ENCODE measurements around the gene IMMP2L. TPM values are rescaled to one million over a fixed set of nuclear protein-coding genes. Genes with fewer than 3 reads are reported as not detected.
"Not testable (repeated sequence)": the region's sequence is repeated elsewhere in the genome, so short reads cannot be mapped to it uniquely, and the experiment has no call there.

Gene IMMP2L
- total RNA-seq, 1 donor from 2014 or later, result 16.7 TPM

- intact Hi-C loops (cut with DNase I), result no loop called here
- DNase-seq (ENCODE audit: low spot score), result no peak
These were observed 858.1 kb downstream of the IMMP2L start for GRCh38 chr7:110704225-110704624.

GRCh38 chr7:110698576-110698975, 863.7 kb downstream of the IMMP2L start:
- no peak for DNase-seq (ENCODE audit: low spot score)
- intact Hi-C loops (cut with DNase I), result no loop called here

DNA sequence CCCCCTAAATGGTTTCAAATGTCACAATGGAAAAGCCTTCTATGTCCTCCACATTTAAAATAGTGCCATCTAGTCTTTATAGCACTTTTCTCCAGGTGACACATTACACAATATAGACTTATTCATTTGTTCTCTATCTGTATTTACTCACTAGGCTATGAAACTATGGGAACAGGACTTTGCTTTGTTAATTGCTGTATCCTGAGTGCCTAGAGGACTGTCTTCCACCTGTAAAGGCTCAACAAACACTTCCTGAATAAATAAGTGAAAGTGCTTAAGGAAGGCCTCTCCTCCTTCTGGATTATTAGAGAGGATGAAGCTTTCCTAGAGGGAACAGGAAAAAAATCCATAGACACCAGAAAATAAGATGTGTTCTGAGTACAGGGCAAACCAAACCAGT, 868.9 kb downstream of the IMMP2L start:
- DNase-seq (ENCODE audit: low spot score), result no peak

DNA sequence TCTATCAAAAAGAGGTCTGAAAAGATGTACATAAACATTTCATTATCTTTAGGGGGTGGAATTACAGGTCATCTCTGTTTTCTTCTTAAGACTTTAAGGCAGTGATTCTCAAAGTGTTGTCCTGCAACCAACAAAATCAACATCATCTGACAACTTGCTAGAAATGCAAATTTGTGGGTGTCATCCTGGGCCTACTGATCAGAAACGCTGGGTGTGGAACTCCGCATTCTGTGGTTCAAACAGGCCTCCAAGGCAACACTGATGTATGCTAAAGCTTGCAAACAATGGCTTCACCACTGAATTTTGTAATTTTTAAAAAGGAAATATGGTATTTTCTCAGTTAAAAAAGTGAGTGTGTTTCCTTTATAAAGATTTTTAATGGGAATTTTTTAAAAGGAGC, 873.4 kb downstream of the IMMP2L start:
- no peak for DNase-seq (ENCODE audit: low spot score)
- intact Hi-C loops (cut with DNase I), result no loop called here

More for the DNA sequence above, 868.9 kb downstream of the IMMP2L start:
- intact Hi-C loops (cut with DNase I), result no loop called here

- DNase-seq (ENCODE audit: low spot score), result no peak
- intact Hi-C loops (cut with DNase I), result no loop called here
These were observed 876.4 kb downstream of the IMMP2L start for GRCh38 chr7:110685899-110686298.

GRCh38 chr7:110681941-110682340, 880.4 kb downstream of the IMMP2L start:
- intact Hi-C loops (cut with DNase I), result no loop called here

DNA sequence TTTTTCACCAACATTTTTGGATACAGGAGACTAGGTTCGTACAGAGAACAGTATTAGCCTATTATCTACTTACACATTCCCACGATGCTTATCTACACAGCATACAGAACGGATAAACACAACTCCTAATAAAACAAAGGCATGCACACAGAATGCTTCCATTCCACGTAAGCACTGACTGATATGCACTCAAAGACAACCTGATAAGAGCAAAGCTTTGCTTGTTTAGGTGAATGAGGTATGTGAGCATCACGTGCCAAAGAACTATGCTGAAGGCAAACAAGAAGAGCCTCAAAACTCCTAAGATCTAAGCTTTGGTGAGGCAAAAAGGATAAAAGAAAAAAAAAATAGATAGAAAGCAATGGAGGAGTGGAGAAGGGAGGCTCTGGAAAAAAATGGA, 884.9 kb downstream of the IMMP2L start:
- intact Hi-C loops (cut with DNase I), result no loop called here
- no peak for DNase-seq (ENCODE audit: low spot score)

More at GRCh38 chr7:110681941-110682340, 880.4 kb downstream of the IMMP2L start:
- no peak for DNase-seq (ENCODE audit: low spot score)

- intact Hi-C loops (cut with DNase I), result no loop called here
These were observed 885.5 kb downstream of the IMMP2L start for GRCh38 chr7:110676785-110677184.

GRCh38 chr7:110675383-110676103, 886.7 kb downstream of the IMMP2L start:
- DNase-seq (ENCODE audit: low spot score), result no peak
- intact Hi-C loops (cut with DNase I), result no loop called here

More at GRCh38 chr7:110676785-110677184, 885.5 kb downstream of the IMMP2L start:
- DNase-seq (ENCODE audit: low spot score), result no peak

GRCh38 chr7:110673148-110673547, 889.1 kb downstream of the IMMP2L start:
- DNase-seq (ENCODE audit: low spot score), result no peak

GRCh38 chr7:110669410-110669809, 892.9 kb downstream of the IMMP2L start:
- DNase-seq (ENCODE audit: low spot score), result no peak
- intact Hi-C loops (cut with DNase I), result no loop called here

More at GRCh38 chr7:110673148-110673547, 889.1 kb downstream of the IMMP2L start:
- intact Hi-C loops (cut with DNase I), result no loop called here

- no peak for DNase-seq (ENCODE audit: low spot score)
- intact Hi-C loops (cut with DNase I), result no loop called here
These were observed 897.5 kb downstream of the IMMP2L start for GRCh38 chr7:110664803-110665202.

- intact Hi-C loops (cut with DNase I); DNase-seq (ENCODE audit: low spot score): not testable (repeated sequence)
These were observed 901.7 kb downstream of the IMMP2L start for GRCh38 chr7:110660637-110661036.

DNA sequence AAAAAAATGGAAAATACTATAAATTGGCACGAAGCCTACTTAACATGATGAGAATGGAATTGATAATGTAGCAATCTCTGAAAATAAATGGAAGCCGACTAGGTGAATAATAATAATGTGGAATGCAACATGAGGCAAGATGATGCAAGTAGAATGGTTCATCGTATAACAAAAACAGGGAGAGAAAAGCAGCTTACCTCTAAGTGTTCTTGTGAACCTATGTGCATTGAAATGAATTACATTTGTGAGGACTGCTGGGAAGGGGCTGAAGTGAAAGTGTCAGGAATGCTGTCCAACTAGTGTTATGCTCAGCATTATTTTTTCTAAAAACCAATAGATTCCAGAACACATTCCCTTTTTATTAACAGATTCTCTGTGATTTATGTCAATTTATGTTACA, 912.0 kb downstream of the IMMP2L start:
- intact Hi-C loops (cut with DNase I), result no loop called here
- DNase-seq (ENCODE audit: low spot score), result no peak

- DNase-seq (ENCODE audit: low spot score), result no peak
These were observed 915.0 kb downstream of the IMMP2L start for GRCh38 chr7:110647266-110647665.

DNA sequence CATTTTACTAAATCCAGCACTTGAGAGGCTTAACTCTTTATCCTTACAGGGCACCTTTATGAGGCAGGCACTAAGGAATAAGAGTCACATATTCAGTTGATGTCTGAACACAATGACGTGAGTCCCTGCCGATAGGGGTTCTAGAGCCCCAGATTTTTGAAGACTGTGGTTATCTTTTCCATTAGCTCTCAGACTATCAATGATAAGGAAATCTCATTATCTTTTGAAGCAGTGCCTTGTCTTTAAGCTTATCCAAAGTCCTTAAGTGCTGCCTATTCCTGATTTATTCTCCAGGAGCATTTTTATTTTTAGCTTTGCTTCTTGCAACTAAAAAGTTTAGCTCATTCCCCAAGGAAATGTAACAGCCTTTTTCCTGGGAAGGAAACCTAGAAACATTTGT, 915.5 kb downstream of the IMMP2L start:
- DNase-seq (ENCODE audit: low spot score), result no peak
- intact Hi-C loops (cut with DNase I), result no loop called here

More at GRCh38 chr7:110647266-110647665, 915.0 kb downstream of the IMMP2L start:
- intact Hi-C loops (cut with DNase I), result no loop called here

DNA sequence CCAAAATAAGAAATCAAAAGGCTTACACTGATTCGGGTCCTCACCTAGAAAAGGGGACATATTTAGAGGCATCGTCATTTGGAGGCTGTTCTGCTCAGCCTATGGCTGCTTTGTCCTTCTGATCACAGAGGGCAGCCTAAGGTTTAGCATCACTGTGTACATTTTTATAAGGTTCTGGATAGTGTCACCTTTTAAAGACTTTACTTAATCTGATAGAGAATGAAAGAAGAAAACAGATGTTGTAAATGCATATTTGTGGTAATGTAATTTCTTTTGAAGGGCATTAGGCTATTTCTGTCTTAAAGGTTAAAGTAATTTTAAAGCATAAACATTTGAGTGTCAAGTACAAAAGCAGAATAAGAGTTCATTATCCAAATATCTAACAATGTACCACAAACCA, 916.7 kb downstream of the IMMP2L start:
- no peak for DNase-seq (ENCODE audit: low spot score)
- intact Hi-C loops (cut with DNase I), result no loop called here

DNA sequence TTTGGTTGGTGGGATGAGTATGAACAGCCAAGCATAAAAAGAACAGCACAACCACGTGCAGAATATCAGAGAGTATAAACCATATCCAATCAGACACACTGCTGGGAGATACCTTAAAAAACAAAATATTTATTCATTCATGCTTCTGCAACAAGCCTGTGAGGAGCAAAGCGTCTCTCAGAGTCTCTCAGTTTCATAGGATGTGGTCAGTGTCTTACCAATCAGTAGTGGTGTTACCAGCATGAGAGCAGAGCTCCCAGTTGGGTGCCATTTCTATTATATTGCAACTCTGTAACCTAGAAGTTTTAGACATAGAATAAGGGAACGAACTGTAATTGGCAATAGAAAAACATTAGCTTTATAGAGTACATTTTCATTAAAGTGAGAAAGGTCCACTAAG, 917.2 kb downstream of the IMMP2L start:
- intact Hi-C loops (cut with DNase I), result no loop called here
- no peak for DNase-seq (ENCODE audit: low spot score)

DNA sequence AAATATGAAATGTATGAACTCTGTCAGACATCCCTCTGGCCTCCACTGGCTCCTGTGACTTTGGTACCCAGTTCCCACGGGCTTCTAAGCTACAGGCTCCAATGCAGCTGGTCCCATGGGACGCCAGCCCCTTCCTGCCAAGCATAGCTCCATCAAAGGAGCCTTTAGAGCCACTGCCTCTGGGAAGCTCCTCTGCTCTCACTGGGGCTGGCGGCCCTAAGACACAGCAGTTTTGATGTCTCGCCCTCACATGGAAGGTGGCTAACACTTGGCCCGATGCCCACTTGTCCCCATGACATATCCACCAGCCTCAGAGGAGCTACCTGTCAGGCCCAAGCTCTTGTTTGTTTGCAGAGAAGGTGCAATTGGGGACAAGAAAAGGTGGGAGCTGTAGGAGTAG, 925.0 kb downstream of the IMMP2L start:
- no peak for DNase-seq (ENCODE audit: low spot score)
- intact Hi-C loops (cut with DNase I), result no loop called here

- intact Hi-C loops (cut with DNase I), result no loop called here
- DNase-seq (ENCODE audit: low spot score), result no peak
These were observed 929.0 kb downstream of the IMMP2L start for GRCh38 chr7:110633313-110633712.

DNA sequence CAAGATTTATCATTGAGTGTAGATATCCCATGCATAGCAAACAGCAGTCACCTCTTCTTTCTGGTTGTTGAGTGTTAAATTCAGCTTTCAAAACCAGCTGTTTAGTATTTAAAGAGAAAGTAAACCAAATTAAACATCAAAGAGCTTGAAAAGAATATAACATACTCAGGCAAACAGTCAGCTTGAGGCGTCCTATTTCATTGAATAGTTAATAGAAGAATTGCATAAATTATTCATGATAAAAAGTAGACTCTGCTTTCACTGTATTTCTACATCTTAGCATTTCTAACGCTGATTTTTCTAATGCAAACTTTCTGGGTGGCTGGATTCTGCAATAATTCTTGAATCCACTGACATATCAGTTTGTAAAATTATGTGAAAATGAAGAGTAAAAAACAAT, 935.9 kb downstream of the IMMP2L start:
- intact Hi-C loops (cut with DNase I), result no loop called here
- DNase-seq (ENCODE audit: low spot score), result no peak

GRCh38 chr7:110625294-110625693, 937.0 kb downstream of the IMMP2L start:
- intact Hi-C loops (cut with DNase I), result no loop called here
- no peak for DNase-seq (ENCODE audit: low spot score)
